Keratinocyte (primary cell): Measurements from ENCODE around the gene TNFAIP2.

ENCODE experiments used
- EZH2 ChIP-seq: IDR thresholded peaks from one replicate; pipeline ENCODE4 v1.6.1; 2012; ENCODE audit warnings: inconsistent platforms, mild to moderate bottlenecking, low read length, moderate library complexity
- TF ChIP-seq, protein P1 (sequence below), 3 experiments: IDR thresholded peaks in 1 of 3; conservative IDR thresholded peaks in 1 of 3; optimal IDR thresholded peaks in 1 of 3; 2 replicates in 2 of 3; 3 replicates in 1 of 3; pipeline versions ENCODE3 to v1.5.1; 2011; ENCODE audit warnings: low read length in 3 of 3, mild to moderate bottlenecking in 3 of 3, moderate library complexity in 2 of 3, control low read depth in 1 of 3, inconsistent platforms in 1 of 3; ENCODE audit not compliant: insufficient read depth in 2 of 3; ENCODE audit errors: extremely low read depth in 1 of 3

- TF ChIP-seq, protein P1, sequence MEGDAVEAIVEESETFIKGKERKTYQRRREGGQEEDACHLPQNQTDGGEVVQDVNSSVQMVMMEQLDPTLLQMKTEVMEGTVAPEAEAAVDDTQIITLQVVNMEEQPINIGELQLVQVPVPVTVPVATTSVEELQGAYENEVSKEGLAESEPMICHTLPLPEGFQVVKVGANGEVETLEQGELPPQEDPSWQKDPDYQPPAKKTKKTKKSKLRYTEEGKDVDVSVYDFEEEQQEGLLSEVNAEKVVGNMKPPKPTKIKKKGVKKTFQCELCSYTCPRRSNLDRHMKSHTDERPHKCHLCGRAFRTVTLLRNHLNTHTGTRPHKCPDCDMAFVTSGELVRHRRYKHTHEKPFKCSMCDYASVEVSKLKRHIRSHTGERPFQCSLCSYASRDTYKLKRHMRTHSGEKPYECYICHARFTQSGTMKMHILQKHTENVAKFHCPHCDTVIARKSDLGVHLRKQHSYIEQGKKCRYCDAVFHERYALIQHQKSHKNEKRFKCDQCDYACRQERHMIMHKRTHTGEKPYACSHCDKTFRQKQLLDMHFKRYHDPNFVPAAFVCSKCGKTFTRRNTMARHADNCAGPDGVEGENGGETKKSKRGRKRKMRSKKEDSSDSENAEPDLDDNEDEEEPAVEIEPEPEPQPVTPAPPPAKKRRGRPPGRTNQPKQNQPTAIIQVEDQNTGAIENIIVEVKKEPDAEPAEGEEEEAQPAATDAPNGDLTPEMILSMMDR (optimal IDR thresholded peaks at IDR 0.05 in 1 of 3, IDR thresholded peaks at IDR 0.05 in 1 of 3, conservative IDR thresholded peaks at IDR 0.05 in 1 of 3; ENCODE audit: extremely low read depth in 1 of 3, insufficient read depth in 2 of 3, low read length in 3 of 3), result no peak
- no peak for TF ChIP-seq EZH2
Observed at GRCh38 chr14:103144085-103144484, 20.8 kb downstream of the TNFAIP2 start.
